Measurements from ENCODE around the gene TSPEAR.
"Not testable (repeated sequence)": the region's sequence is repeated elsewhere in the genome, so short reads cannot be mapped to it uniquely, and the experiment has no call there.

The TSPEAR gene

DNA sequence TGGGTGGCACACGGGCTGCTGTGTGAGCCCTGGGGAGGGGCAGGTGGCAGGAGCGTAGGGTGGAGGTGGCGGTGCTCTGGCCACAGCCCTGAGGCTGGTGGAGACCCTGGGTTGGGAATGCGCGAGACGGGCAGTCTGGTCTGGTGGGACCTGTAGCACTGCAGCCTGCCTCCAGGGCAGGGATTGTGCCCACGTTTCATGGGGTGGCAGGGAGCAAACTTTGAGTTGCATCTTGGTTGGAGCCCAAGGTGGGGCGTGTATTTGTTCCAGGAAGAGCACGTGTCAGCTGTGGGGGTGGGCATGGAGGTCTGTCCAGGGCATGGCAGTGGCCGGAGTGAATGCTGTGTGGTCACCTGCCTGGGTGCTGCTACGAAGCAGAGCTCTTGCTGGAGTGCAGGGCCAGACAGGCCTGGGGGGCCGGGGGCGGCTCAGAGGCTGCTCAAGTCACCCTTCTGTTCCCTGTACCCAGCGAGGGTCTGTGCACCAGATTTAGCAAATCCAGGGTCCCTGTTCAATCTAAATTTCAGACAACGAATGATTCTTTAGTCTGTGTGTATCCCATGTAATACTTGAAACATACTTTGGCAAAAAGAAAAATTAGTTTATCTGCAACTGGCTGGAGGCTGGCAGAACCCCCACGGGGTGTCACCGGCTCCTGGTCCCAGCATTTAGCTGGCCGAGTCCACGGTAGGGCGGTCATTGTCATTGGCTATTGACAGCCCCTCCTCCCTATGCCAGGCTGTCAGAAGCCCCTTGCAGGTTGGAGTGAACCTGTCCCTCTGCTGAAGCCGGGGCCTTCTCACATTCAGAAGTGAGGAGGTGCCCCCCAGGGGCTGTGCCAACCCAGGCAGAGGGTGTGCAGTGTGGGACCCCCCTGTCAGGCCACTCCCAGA, 198.6 kb downstream of the TSPEAR start:
- no peak for FAIRE-seq

DNA sequence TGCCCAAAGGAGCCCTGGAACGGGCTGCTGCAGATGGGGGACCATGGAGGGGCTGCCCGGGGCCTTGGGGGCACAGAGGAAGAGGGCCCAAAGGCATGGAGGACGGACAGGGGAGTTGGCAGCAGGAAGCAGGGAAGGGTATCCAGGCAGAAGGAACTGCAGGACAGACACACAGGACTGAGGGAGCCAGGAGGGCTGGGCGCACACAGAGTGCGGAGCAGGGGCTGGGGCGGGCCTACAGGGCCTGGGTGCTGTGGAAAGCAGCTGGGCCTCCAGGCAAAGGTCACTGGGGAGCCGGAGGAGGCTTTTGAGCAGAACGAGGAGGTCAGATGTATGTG, 199.5 kb downstream of the TSPEAR start:
- FAIRE-seq = no peak

DNA sequence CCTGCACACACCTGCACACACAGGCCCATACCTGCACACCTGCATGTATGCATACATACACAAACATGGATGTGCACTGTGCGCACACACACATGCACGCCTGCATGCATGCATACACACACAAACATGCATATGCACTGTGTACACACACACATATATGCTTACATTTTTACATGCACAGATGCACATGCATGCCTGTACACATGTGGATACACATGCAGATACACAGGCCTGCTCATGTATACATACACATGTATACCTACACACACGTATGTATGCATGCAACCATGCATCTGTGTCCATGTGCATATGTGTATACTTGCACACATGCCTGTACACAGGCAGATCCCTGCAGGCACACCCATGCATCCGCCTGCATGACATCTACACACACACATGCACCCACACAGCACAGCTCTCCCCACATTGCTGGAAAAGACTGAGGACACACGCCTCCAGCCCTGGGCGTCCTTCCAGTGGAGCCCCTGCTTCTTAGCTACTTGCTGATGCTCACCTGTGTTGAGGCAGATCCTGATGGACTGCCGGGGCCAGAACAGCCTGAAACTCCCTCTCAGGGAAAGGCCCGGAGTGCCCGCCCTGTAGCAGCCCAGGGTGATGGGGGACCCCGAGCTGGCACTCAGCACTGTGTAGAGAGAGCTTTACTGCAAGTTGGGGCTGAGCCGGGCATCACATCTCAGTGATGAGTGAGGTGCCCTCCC, 200.0 kb downstream of the TSPEAR start:
- FAIRE-seq = no peak

DNA sequence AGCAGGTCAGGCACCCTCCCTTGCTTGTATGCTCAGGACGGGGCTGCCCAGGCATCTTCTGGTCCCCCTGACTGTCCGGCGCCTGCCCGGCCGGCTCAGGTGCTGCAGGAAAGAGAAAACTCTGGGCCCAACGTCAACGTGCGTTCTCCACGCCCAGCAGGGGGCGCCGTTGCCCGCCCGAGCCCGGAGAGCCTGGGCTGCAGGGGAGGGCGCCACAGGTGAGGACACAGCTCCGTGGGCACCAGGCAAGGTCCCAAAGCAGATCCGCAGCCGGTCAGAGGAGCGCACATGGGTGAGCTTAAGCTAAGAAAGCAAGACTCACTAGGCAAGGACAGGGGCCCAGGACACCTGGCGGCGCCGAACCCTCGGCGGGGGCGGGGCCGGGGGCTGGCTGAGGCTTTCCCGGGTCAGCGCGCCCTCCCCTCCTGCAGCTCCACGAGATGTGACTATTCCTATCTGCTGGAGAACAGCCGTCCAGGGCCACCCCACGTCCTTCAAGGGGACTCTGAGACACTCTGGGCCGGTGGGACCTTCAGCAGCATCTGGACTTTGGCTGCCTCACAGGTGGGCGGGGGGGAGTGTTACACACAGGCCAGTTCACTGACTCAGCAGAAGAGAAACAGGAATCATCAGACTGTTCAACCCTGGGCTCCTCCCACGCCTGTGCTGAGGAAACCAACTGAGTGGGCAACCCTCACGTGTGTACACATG, 200.7 kb downstream of the TSPEAR start:
- FAIRE-seq = no peak

DNA sequence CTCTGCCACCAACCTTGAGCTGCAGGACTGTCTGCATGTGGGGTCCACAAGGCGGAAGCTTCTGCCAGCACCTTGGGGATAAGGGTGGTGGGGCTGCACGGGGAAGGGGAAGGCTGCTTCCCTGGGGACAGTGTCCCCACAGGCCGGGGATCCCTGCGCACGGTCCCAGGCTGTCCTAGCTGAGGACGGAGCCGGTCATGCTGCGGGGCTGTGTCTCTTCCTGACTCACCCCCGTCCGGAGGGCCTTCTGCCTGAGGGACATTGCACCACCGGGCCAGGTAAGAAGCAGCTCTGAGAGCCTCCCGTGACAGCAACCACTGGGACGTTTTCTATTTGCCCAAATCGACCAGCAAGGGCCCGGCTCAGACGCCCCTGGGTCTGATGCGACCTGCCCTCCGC, 201.3 kb downstream of the TSPEAR start:
- no peak for FAIRE-seq

DNA sequence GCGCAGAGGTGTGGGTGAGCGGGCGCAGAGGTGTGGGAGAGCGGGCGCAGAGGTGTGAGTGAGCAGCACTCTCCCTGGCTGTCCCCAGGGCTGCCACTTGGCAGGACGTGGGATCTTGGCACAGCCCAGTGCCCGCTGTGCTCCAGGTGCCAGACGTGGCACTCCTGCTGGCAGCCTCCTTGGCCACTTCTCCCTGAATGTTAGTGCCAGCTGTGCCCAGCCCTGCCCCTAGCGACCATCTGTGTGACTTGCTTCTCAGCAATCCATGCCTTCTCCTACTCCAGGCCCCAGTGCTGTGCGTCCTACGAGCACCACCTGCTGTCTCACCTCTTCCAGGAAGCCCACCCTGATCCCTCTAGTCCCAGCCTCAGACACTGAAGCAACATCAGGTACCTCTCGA, 201.8 kb downstream of the TSPEAR start:
- no peak for FAIRE-seq

DNA sequence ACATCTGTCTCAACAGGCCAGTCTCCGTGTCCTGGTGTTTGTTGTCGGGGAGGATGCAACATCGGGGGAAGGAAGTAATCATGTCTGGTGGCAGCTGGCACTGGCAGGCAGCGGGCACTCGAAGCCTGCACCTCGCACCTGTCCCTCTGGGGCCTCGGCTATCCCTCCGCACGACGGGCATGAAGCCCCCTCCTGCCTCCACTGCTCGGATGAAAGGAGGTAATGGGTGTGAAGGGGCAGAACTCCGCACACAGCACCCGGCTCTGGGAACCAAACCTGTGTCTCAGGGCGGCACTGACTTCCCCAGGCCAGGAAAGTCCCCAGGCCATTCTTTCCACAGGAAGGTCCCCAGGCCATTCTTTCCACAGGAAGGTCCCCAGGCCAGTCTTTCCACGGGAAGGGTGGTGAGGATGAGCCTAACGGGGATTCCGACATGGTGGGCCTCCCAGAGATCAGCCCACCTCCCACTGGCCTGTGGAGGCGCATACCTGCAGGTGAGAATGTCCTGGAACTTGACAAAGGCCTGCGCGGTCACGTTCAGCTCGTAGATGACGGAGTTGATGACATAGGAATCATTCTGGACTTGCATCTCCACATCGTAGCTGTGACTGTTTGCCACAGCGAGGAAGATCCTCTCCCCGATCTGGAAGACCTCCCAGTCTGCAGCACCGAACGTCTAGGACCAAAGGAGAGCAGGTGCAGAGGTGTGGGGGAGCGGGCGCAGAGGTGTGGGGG, 202.5 kb downstream of the TSPEAR start:
- FAIRE-seq = no peak

DNA sequence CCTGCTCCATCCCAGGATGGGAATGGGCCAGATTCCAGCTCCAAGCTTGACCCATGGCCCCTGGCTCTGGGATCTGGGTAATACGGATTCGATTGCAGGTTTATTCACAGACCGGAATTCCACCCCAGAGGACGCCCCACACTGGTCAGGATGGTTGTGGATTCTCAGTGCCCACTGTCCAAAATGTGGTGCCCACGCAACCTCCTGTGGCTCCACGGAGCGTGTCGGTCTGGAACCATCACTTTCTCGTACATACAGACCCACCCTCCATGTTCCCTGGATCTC, 203.0 kb downstream of the TSPEAR start:
- no peak for FAIRE-seq

DNA sequence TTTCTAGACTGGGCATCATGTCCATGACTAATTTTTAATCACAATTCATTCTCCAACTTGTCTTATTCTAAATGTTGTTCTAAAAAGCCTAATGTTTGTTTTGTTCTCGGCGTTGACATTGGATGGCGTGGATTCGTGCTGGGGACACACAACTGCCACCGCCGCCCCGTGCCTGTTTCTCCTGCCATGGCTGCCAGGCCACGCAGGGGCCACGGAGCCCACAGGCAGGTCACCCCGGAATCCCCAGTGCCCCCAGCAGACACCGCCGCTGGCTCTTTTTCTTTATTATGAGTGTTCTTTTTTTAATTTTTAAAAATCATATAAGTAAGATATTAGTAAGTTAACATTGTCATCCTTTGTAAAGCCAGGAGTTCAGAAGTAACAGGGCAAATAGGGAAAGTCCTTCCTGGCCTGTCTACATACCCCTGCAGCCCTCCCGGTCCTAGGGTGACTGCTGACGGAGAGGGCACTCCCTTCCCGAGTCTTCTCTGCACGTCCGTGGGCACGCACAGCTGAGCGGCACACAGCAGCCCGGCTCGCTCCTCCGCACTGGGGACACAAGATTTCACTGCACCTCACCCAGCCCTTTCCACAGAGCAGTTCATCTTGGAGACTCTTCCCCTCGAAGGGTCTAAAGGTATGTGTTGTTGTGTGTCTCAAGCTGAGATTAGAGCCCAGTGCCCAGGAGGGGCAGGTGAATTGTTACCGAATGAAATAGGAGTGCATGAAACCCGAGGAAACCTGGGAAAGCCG, 203.5 kb downstream of the TSPEAR start:
- FAIRE-seq = no peak

DNA sequence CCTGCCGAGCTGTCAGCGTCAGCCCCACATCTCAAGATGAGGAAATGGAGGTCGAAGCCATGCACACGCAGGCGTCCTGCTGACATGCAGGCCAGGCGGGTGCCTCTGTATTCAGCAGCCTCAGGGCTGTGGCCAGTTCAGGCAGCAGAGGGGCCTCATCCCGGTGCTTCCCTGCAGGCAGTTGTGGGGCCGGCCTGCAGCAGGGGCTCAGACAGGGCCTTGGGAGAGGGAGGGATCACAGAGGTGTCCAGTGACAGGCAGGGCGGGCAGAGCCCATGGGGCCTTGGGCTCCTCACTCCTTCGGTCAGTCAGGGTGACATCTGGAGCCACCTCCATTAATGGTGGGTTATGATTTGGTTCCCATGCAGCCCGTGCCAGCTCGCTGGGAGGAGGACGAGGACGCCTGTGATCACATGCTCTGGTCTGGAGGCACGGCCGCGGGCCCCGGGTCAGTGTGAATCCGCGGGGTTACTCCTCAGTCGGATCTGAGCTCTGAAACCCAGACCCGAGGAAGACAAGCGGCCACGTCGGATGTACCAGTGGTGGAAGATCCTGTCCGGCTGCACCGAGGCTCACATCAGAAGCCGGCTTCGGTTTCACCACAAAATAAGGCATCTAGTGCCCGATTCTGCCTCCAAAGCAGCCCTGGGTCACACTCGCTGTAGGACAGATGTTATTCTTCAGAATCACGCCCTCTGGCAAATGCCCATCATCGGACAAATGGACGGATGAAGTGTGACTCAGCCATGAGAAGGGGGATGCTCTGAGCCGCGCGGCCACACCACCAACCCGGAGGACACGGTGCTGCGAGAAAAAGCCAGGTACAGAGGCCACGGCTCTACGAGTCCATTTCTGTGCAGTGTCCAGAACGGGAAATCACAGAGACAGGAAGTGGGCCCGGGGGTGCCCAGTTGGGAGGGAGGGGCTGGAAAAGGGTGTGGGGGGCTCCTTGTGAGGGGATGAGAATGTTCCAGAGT, 204.8 kb downstream of the TSPEAR start:
- FAIRE-seq = no peak

DNA sequence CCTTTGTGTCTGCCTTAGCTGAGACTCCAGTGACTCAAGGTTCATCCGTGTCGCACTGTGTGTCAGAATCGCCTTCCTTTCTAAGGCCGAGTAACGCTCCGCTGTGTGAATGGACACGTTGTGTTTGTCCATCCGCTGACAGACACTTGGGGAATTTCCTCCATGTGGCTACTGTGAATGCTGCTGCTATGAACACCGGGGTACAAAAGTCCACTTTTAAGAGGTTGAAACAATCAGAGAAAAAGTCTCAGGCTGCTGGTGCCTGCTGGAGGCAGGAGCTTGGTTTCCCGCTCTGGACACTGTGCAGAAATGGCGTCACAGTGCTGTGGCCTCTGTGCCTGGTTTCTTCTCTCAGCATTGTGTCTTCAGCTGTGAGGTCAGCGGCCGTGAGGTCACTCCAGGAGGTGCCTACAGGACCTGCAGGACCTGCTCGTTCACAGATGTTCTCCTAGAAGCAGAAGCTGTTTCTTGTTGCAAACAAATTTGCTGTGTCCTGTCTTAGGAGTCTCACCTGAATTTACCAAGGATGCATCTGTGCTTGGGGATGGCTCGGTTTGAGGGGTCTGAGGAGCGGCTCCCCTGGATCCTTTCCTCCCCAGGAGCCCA, 205.6 kb downstream of the TSPEAR start:
- FAIRE-seq = no peak

DNA sequence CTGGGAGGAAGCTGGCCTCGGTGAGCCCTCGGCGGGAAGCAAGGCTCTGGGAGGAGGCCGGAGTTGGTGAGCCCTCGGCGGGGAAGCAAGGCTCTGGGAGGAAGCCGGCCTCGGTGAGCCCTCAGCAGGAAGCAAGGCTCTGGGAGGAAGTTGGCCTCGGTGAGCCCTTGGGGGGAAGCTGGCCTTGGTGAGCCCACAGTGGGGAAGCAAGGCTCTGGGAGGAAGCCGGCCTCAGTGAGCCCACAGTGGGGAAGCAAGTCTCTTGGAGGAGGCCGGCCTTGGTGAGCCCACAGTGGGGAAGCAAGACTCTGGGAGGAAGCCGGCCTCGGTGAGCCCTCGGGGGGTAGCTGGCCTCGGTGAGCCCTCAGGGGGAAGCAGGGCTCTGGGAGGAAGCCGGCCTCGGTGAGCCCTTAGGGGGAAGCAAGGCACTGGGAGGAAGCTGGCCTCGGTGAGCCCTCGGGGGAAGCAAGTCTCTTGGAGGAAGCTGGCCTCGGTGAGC, 207.4 kb downstream of the TSPEAR start:
- no peak for FAIRE-seq

DNA sequence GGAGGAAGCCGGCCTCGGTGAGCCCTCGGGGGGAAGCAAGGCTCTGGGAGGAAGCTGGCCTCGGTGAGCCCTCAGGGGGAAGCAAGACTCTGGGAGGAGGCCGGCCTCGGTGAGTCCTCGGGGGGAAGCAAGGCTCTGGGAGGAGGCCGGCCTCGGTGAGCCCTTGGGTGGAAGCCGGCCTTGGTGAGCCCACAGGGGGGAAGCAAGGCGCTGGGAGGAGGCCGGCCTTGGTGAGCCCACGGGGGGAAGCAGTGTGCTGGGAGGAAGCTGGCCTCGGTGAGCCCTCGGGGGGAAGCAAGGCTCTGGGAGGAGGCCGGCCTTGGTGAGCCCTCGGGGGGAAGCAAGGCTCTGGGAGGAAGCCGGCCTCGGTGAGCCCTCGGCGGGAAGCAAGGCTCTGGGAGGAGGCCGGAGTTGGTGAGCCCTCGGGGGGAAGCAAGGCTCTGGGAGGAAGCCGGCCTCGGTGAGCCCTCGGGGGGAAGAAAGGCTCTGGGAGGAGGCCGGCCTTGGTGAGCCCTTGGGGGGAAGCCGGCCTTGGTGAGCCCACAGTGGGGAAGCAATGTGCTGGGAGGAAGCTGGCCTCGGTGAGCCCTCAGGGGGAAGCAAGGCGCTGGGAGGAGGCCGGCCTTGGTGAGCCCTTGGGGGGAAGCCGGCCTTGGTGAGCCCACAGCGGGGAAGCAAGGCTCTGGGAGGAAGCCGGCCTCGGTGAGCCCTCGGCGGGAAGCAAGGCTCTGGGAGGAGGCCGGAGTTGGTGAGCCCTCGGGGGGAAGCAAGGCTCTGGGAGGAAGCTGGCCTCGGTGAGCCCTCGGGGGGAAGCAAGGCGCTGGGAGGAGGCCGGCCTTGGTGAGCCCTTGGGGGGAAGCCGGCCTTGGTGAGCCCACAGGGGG, 208.1 kb downstream of the TSPEAR start:
- FAIRE-seq = not testable (repeated sequence)

DNA sequence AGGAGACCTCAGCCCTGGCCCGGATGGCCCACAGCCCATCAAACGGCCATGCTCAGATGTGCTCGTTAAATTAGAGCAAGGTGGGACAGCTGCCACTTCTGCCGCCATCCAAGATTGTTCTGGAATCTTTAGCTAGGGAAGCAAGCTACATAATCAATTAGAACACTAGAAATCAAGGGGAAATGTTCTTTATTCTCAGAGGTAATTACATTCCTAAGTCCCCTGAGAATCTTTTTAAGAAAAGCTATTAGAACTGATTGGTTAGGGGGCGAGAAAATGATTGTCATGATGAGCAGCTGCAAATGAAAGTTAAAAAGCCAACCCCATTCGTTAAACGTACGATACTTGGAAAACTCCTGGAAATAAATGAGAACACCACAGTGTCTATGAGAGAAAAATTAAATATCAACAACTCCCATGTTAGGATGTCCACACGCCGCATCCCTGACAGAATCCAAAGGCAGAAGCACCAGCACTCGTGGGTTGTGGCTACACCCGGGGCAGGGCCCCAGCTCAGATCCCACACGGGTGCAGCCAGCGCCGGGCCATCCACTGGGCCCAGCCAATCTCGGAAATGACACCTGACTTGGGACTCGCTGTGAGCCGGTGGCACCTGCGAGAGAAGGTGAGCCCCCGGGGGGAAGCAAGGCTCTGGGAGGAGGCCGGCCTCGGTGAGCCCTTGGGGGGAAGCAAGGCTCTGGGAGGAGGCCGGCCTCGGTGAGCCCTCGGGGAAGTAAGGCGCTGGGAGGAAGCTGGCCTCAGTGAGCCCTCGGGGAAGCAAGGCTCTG, 209.0 kb downstream of the TSPEAR start:
- FAIRE-seq = no peak

DNA sequence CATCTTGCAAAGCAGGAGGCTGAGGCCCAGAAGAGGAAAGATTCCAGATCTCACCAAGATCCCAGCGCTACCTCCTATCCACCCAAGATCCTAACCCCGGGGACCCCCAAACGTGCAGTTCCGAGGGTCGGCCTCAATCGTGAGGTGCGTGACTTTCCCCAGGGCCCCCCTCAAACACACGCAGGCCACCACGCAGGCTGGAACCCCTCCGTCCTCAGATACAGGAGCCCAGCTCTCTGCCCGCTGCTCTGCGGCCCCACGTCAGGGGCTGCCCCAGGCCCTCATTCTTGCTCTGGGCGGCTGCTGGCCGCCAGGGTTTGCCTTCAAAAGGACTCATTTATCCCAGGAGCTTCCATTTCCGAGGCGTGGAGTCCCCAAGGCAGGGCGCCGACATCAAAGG, 211.3 kb downstream of the TSPEAR start:
- no peak for FAIRE-seq

DNA sequence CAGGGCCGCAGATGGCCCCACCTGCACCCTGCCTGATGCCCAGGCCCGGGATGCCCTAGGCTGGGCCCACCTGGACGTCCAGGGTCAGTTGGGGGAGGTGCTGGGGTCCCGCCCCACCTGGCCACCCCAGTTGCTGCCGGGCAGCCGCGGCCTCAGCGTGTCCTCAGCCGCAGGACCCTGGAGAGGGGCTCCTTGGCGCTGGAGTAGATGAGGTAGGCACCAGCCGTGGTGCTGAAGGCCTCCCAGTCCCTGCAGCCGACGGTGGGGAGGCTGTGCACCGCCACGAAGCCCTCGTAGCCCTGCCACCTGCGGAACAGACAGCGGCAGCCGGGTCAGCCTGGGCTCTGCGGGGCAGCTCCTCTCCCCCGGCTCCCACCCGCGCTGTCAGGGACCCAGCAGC, 211.7 kb downstream of the TSPEAR start:
- no peak for FAIRE-seq

DNA sequence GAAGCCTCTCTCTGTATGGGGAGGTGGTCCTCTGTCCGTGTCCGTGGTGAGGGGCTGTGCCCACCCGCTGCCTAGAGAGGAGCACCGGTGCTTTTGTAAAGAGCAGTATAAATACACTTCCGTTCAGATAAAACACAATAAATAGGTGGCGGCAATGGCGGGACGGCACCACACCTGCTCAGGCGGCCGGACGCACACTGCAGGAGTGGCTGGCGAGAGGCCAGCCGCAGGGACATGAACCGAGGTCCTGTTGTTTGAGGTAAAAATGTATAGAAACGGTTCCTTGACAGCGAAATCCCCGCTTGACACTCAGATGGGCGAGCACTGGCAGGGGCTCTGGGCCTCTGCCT, 212.2 kb downstream of the TSPEAR start:
- no peak for FAIRE-seq

DNA sequence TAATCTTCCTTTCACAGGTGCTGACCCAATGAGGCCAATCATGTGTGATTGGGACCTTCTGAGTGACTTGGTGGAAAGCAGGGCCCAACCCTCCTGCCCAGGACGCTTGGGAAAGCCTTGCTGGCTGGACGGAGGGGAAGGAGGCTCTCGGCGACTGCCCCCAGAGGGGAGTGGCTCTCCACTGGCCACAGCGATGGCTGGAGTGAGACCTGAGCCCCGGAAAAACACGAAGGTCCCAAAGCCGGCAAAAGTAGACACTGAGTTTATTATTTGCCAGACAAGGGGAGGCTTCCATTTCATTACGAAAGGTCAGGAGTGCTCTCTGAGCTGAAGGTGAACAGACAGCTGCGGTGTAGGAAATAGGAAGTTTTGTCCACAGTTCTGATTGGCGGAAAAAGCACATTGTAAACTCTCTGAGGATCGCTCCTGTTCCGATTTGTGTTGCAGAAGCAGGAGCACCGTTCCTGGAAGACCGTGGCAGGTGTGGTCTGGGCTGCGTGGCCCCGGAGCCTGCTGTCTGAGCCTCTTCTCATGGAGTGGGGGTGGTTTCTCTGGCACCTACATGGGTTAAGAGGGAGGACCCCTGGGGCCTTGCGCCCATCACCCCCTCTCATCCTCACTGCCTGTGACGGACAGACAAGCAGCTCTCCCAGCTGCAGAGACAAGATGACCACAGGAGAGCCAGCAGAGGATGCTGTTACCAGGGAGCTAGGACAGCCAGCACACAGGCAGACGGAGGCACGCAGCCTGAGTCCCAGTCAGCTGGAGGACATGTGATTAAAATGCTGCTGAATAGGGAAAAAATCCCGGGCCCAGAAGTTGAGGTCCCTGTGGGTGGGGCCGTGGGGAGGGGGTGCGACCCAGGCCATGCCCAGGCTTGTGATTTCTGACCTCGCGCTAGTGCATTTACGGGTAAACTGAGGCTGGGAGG, 212.8 kb downstream of the TSPEAR start:
- no peak for FAIRE-seq
